Muscle of back (tissue), 13 donors: Measurements from ENCODE around the gene ANAPC4. TPM values are rescaled to one million over a fixed set of nuclear protein-coding genes. Genes with fewer than 3 reads are reported as not detected.
"Not testable (repeated sequence)": the region's sequence is repeated elsewhere in the genome, so short reads cannot be mapped to it uniquely, and the experiment has no call there.

Experiments used
- DNase-seq, 3 donors: peaks; one replicate each; pipeline versions ENCODE4 v3.0.0 to v3.0.0-alpha.2; 2013
- long read RNA-seq, 9 donors: transcript quantifications; one replicate each; lab custom pipeline, GENCODE V29; 2026
- polyA plus RNA-seq, 10 donors: library from polyadenylated mRNA; unstranded; fragments of 120-200 nt; gene quantifications; one replicate each; pipeline ENCODE4 v1.2.1, GENCODE V29; 2013; ENCODE audit not compliant: insufficient read length in 10 of 10

ANAPC4 gene
- polyA plus RNA-seq, result 10 to 100 TPM; 16.8 to 41.0 (median 25.1) TPM
- long read RNA-seq, donor 1, partial matches to known transcripts, result 5 of 6 reads
- long read RNA-seq, donor 1, other reads (novel, unspliced or antisense), result 0 of 6 reads
- long read RNA-seq, donor 2, partial matches to known transcripts, result 0 of 1 reads
- long read RNA-seq, donor 2, other reads (novel, unspliced or antisense), result 0 of 1 reads
- long read RNA-seq, donor 3, result 0 reads
- long read RNA-seq, donor 4, partial matches to known transcripts, result 0 of 1 reads
- long read RNA-seq, donor 4, other reads (novel, unspliced or antisense), result 0 of 1 reads
- long read RNA-seq, donor 5, partial matches to known transcripts, result 0 of 1 reads
- long read RNA-seq, donor 5, other reads (novel, unspliced or antisense), result 0 of 1 reads
- long read RNA-seq, donor 6, partial matches to known transcripts, result 5 of 7 reads
- long read RNA-seq, donor 6, other reads (novel, unspliced or antisense), result 0 of 7 reads
- long read RNA-seq, donor 7, partial matches to known transcripts, result 9 of 12 reads
- long read RNA-seq, donor 7, other reads (novel, unspliced or antisense), result 0 of 12 reads
- long read RNA-seq, donor 8, partial matches to known transcripts, result 8 of 9 reads
- long read RNA-seq, donor 8, other reads (novel, unspliced or antisense), result 0 of 9 reads
- long read RNA-seq, donor 9, result 0 reads

GRCh38 chr4:25376754-25377571 lies at the start of gene ANAPC4:
Gene ANAPC4 (plus strand): TSS chr4:25377263. CDS start chr4:25377428, 165 bp downstream.
- peak; percentile 90 to 96 (median 94) for DNase-seq

- DNase-seq, result not testable (repeated sequence)
Observed at GRCh38 chr4:25328463-25328862, 48.6 kb upstream of the ANAPC4 start.

GRCh38 chr4:25330335-25330734 lies 46.7 kb upstream of the ANAPC4 start:
- no peak for DNase-seq

GRCh38 chr4:25330905-25331808 lies 45.9 kb upstream of the ANAPC4 start:
- DNase-seq, result peak in 2 of 3 donors; percentile 9 to 10

- DNase-seq, result no peak
Observed at GRCh38 chr4:25343671-25344070, 33.4 kb upstream of the ANAPC4 start.

- DNase-seq, result no peak
Observed at GRCh38 chr4:25345744-25346143, 31.3 kb upstream of the ANAPC4 start.

GRCh38 chr4:25346913-25347312 lies 30.1 kb upstream of the ANAPC4 start:
- no peak for DNase-seq

- DNase-seq, result no peak
Observed at GRCh38 chr4:25347473-25347872, 29.6 kb upstream of the ANAPC4 start.

- no peak for DNase-seq
Observed at GRCh38 chr4:25347971-25348370, 29.1 kb upstream of the ANAPC4 start.

- peak in 1 of 3 donors; percentile 10 for DNase-seq
Observed at GRCh38 chr4:25350561-25350960, 26.5 kb upstream of the ANAPC4 start.

GRCh38 chr4:25351777-25352416 lies 25.2 kb upstream of the ANAPC4 start:
- DNase-seq, result no peak

- no peak for DNase-seq
Observed at GRCh38 chr4:25356068-25356467, 21.0 kb upstream of the ANAPC4 start.

- no peak for DNase-seq
Observed at GRCh38 chr4:25358515-25359275, 18.4 kb upstream of the ANAPC4 start.

GRCh38 chr4:25361253-25361652 lies 15.8 kb upstream of the ANAPC4 start:
- DNase-seq, result no peak

GRCh38 chr4:25367004-25367621 lies 9.9 kb upstream of the ANAPC4 start:
- DNase-seq, result peak in 2 of 3 donors; percentile 26 to 46

- no peak for DNase-seq
Observed at GRCh38 chr4:25367877-25368276, 9.2 kb upstream of the ANAPC4 start.

- DNase-seq, result no peak
Observed at GRCh38 chr4:25368315-25368714, 8.7 kb upstream of the ANAPC4 start.

GRCh38 chr4:25370242-25370641 lies 6.8 kb upstream of the ANAPC4 start:
- no peak for DNase-seq

GRCh38 chr4:25372549-25372948 lies 4.5 kb upstream of the ANAPC4 start:
- DNase-seq, result not testable (repeated sequence)
